BJ (cell line): ENCODE results near the gene ZIM2. TPM values are rescaled to one million over a fixed set of nuclear protein-coding genes. Genes with fewer than 3 reads are reported as not detected.

ENCODE experiments used
- CTCF ChIA-PET: fragments of 350-600 bp; formaldehyde crosslinking; extraction: SDS; loops from one replicate; lab custom pipeline; 2021; ENCODE audit warnings: antibody characterized with exemption, inconsistent platforms; lab: Yijun Ruan, JAX
- POLR2A ChIA-PET: fragments of 300-600 bp; sonication (Branson Sonifier 250); formaldehyde crosslinking; extraction: SDS; loops from one replicate; lab custom pipeline; 2021; ENCODE audit warnings: antibody characterized with exemption; lab: Charles Lee
- DNase-seq: peaks from one replicate; pipeline ENCODE4 v3.0.0-alpha.2; 2011; ENCODE audit warnings: low read depth
- H3K27me3 ChIP-seq: 2 replicates; pipeline ENCODE4 v1.6.0; 2011; ENCODE audit warnings: low read length; ENCODE audit not compliant: control insufficient read depth, insufficient read depth
- H3K36me3 ChIP-seq: 2 replicates; pipeline ENCODE4 v1.5.1; 2011; ENCODE audit warnings: low read length; ENCODE audit not compliant: control insufficient read depth, insufficient read depth
- H3K4me3 ChIP-seq: 2 replicates; pipeline ENCODE4 v1.5.1; 2011; ENCODE audit warnings: low read depth, mild to moderate bottlenecking, control low read depth, low read length
- CTCF ChIP-seq: IDR thresholded peaks from 2 replicates; pipeline ENCODE4 v1.5.1; 2011; ENCODE audit warnings: low read depth, mild to moderate bottlenecking, control low read depth, inconsistent platforms, low read length, moderate library complexity; ENCODE audit not compliant: insufficient read depth
- polyA plus RNA-seq: library from polyadenylated mRNA; depleted of rRNA; stranded (reverse); fragments of >200 nt; gene quantifications from 2 replicates; pipeline ENCODE4 v1.2.3, GENCODE V29; 2011

Gene ZIM2
- polyA plus RNA-seq, 1 experiment, result not detected

DNA sequence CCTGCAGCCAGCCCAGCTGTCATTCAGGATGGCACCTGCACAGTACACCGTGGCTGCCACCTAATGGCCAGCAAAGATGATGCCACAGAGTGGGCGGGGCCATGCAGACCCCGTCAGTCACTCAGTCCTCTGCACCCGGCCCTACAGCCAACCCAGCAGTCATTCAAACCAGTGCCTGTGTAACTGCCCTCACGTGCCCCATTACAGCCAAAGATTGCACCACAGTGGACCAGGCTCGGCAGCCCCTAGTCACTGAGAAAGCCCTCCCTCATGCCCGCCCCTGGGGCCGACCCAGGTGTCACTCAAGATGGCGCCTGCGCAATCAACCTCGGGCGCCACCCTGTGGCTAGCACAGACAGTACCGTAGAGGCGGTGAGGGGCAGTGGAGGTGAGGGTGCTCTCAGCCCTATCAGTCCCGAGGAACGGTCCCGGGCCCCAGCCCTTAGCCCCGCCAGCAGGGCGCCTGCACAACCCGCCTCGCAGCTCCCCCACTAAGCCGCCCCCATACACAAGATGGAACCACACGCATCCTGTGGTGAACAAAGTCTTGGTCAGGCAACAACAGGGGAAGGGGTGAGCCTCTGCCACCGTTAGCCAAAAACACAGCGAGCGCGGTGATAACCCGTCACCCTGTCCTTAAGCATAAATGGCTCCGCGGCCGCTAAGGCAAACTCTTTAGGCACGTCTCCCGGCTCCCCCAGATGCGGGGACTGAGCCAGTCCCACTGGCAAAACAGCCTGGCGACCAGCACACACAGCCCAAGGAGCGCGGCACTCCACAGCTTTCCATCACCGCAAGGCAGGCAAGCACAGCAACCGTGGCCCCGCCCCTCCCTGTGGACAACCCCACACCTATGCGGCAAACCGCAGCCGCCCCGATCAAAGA lies 2.3 kb downstream of the ZIM2 start:
- ChIA-PET POLR2A (no interaction called here), CTCF (no interaction called here)
- Histone ChIP-seq H3K4me3 (no peak overlapping the region), H3K27me3 (no peaks in the 10 kb centered on the region), H3K36me3 (no peaks in the 10 kb centered on the region)
- TF ChIP-seq CTCF, result no peak
- no peak for DNase-seq

DNA sequence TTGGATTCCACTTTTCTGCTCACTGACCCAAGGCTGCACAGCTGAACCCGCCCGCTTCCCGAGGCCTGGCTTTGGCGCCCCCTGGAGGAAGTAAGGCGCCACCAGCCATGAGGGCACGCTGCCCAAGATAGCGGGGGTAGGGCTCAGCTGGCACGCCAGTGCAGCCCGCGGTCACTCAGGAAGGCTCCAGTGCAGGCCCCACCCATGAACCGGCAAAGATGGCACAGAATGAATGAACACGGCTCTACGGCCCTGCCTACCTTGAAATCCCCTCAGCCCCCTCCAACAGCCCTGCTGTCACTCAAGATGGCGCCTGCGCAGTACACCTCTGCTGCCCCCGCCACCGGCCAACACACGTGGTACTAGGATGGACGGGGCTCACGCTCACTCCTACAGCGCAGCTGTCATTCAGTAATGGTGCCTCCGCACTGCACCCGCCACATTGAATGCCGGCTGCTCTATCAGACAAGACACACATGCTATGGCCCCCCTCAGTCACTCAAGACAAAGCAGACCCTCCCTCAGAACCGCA lies 3.0 kb downstream of the ZIM2 start:
- ChIA-PET POLR2A (no interaction called here), CTCF (no interaction called here)
- no peak for DNase-seq
- no peak for TF ChIP-seq CTCF
- H3K36me3 ChIP-seq, result no peaks in the 10 kb centered on the region
- H3K4me3 ChIP-seq, result no peak overlapping the region
- no peaks in the 10 kb centered on the region for H3K27me3 ChIP-seq

- no peak for DNase-seq
- Histone ChIP-seq H3K36me3 (no peaks in the 10 kb centered on the region), H3K27me3 (no peaks in the 10 kb centered on the region), H3K4me3 (no peak overlapping the region)
- CTCF ChIA-PET, result no interaction called here
- no peak for TF ChIP-seq CTCF
- POLR2A ChIA-PET, result no interaction called here
Observed at GRCh38 chr19:56837004-56837403, 3.5 kb downstream of the ZIM2 start.

DNA sequence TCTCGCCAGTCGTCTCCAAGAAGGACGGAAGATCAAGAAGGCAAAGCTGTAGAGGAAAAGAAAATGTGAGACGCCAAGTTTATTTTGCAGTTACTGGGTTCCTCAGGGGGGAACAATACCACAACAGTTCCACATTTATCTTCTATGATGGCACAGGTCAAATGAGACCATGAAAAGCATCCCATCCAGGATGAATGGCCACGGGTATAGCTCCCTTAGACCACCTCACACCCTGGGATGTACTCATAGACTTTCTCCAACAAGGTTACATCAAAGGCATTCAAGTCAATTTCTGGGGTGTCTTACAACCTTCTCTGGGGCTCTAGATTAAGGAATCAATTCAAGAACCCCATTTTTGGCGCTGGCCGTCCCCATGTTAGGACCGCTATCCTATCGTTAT lies 4.5 kb downstream of the ZIM2 start:
- ChIA-PET CTCF (no interaction called here), POLR2A (no interaction called here)
- no peaks in the 10 kb centered on the region for H3K27me3 ChIP-seq
- TF ChIP-seq CTCF, result no peak
- H3K36me3 ChIP-seq, result no peaks in the 10 kb centered on the region
- H3K4me3 ChIP-seq, result no peak overlapping the region
- no peak for DNase-seq

DNA sequence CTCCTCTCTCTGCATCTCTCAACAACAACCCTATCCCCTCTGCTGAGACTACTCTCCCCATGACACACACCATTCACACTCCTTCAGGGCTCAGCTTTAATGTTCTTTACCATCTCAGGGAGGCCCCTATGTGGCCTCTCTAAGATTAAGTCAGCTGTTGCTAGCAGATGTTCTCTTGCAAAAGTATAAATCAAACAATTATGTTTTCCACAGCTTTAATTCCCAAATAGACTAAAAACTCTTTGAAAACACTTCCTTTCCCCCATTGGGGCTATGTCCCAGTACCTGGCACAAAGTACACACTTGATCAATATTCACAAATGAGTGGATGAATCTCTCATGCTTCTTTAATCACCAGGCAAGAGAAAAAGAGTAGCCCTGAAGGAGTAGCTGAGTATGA lies 5.1 kb downstream of the ZIM2 start:
- Histone ChIP-seq H3K4me3 (no peak overlapping the region), H3K36me3 (no peaks in the 10 kb centered on the region), H3K27me3 (no peaks in the 10 kb centered on the region)
- CTCF ChIA-PET, result no interaction called here
- POLR2A ChIA-PET, result no interaction called here
- DNase-seq, result no peak
- no peak for TF ChIP-seq CTCF
